ENCODE data around the gene BLTP3B. TPM values are rescaled to one million over a fixed set of nuclear protein-coding genes. Genes with fewer than 3 reads are reported as not detected.

BLTP3B gene
- total RNA-seq, result 21.0 and 34.8 TPM in 2 replicates

GRCh38 chr12:100142851-100143559 lies at the start of gene BLTP3B:
Gene BLTP3B (minus strand): TSS chr12:100142874. CDS start chr12:100142635, 239 bp downstream.

Other genes with a start within 250 kb of the BLTP3B start
- 0.32 and 0.52 TPM in 2 replicates for gene ANKS1B, start 157.9 kb downstream of the BLTP3B start, total RNA-seq
- 8.8 and 15.3 TPM in 2 replicates for gene ACTR6, start 57.9 kb upstream of the BLTP3B start, total RNA-seq
- gene DEPDC4, start 124.2 kb upstream of the BLTP3B start, total RNA-seq, result 0.43 and 0.47 TPM in 2 replicates
- gene SCYL2, start 124.3 kb upstream of the BLTP3B start, total RNA-seq, result 12.1 and 27.6 TPM in 2 replicates
- gene SLC17A8, start 214.2 kb upstream of the BLTP3B start, total RNA-seq, result 0.16 TPM in 1 of 2 replicates, not detected in the other

Measured in bronchial smooth muscle cell (primary cell).